ENCODE data around the gene GPR176.

DNA sequence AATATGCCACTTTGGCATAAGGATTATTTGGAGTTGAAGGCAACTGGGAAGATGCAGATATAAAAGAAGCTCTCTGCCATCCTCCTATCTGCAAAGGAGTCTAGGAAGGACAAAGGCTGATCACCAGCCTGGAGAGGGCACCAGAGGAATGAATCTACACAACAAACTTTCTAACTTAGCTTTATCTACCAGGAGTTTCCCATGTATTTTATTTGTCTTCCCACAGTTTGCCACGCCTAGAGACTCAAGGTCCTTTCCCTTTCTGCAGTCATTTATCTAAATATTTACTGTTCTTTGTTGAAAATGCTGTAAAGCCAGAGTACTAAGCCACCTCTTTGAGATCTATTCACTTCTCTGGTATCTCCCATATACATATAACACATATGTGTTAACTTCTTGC, 32.2 kb downstream of the GPR176 start:
- TF ChIP-seq CTCF (IDR thresholded peaks at IDR 0.05): peak; percentile 39 to 53 (median 47)
- no peak for TF ChIP-seq POLR2A (IDR thresholded peaks at IDR 0.05; ENCODE audit: low read depth)
- no peak for TF ChIP-seq EP300 (IDR thresholded peaks at IDR 0.05)
